Mesothelial cell of epicardium (in vitro differentiated cells): ENCODE results near the gene DNAJC25. TPM values are rescaled to one million over a fixed set of nuclear protein-coding genes. Genes with fewer than 3 reads are reported as not detected.

Source experiments
- DNase-seq, 2 experiments: peaks; one replicate each; pipeline ENCODE4 v3.0.0; 2021; ENCODE audit warnings: low spot score in 2 of 2; ENCODE audit not compliant: unreplicated experiment in 2 of 2
- H3K27ac Mint-ChIP-seq: 2 replicates; pipeline ENCODE4 v1.8.0; 2021; ENCODE audit warnings: mixed read lengths
- H3K27me3 Mint-ChIP-seq: 2 replicates; pipeline ENCODE4 v1.8.0; 2021; ENCODE audit warnings: low read depth, mixed read lengths
- H3K36me3 Mint-ChIP-seq: 2 replicates; pipeline ENCODE4 v1.8.0; 2021; ENCODE audit warnings: mixed read lengths
- H3K4me1 Mint-ChIP-seq: 2 replicates; pipeline ENCODE4 v1.8.0; 2021; ENCODE audit warnings: mixed read lengths
- H3K4me3 Mint-ChIP-seq: 2 replicates; pipeline ENCODE4 v1.8.0; 2021; ENCODE audit warnings: mild to moderate bottlenecking, moderate library complexity, mixed read lengths
- H3K9me3 Mint-ChIP-seq: 2 replicates; pipeline ENCODE4 v1.8.0; 2021; ENCODE audit warnings: mixed read lengths
- total RNA-seq: library from RNA; stranded (reverse); gene quantifications from 3 replicates; pipeline ENCODE4 v1.2.1, GENCODE V29; 2021
- TF ChIP-seq, protein P1 (sequence below): fragments of 200-600 bp; sonication (generic); IDR thresholded peaks from one replicate; pipeline ENCODE4 v1.5.0; 2021; ENCODE audit warnings: antibody characterized with exemption; ENCODE audit not compliant: unreplicated experiment

Gene DNAJC25
- total RNA-seq, 1 donor from 2014 or later: 9.9 TPM

GRCh38 chr9:111634860-111635259 lies 3.7 kb downstream of the DNAJC25 start:
- H3K4me1 Mint-ChIP-seq: peaks cover 49% of the 10 kb centered on the region
- H3K9me3 Mint-ChIP-seq: no peaks in the 10 kb centered on the region
- no peak overlapping the region for H3K4me3 Mint-ChIP-seq
- no peaks in the 10 kb centered on the region for H3K27me3 Mint-ChIP-seq
- TF ChIP-seq, protein P1, sequence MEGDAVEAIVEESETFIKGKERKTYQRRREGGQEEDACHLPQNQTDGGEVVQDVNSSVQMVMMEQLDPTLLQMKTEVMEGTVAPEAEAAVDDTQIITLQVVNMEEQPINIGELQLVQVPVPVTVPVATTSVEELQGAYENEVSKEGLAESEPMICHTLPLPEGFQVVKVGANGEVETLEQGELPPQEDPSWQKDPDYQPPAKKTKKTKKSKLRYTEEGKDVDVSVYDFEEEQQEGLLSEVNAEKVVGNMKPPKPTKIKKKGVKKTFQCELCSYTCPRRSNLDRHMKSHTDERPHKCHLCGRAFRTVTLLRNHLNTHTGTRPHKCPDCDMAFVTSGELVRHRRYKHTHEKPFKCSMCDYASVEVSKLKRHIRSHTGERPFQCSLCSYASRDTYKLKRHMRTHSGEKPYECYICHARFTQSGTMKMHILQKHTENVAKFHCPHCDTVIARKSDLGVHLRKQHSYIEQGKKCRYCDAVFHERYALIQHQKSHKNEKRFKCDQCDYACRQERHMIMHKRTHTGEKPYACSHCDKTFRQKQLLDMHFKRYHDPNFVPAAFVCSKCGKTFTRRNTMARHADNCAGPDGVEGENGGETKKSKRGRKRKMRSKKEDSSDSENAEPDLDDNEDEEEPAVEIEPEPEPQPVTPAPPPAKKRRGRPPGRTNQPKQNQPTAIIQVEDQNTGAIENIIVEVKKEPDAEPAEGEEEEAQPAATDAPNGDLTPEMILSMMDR: no peak
- no peaks in the 10 kb centered on the region for H3K36me3 Mint-ChIP-seq
- peak overlapping the region; percentile 44 for H3K27ac Mint-ChIP-seq
- DNase-seq: no peak

DNA sequence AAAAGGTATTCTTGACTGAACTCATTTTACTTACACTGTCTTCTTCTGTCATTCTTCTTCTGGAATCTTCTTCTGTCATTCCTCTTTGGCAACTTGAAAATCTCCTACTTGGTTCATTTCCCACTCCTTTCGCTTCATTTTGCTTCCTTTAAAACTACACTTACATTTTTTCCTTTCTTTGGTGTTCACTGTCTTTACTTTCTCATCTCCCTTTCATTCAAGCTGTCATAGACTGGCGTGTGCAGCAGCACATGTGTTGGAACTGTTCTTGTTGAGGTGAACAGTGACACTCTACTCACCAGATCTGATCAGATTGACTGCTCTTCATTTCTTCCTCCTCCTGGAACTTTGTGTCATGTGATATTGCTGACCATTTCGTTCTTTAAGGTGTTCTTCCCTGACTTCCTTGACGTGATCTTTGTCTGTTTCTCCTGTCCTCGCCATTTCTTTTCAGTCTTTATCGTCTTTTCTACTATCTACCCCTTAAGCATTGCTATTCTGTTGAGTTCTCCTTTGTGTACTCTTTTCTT lies 6.4 kb downstream of the DNAJC25 start:
- H3K36me3 Mint-ChIP-seq: no peaks in the 10 kb centered on the region
- no peaks in the 10 kb centered on the region for H3K9me3 Mint-ChIP-seq
- H3K27ac Mint-ChIP-seq: no peak overlapping the region
- no peak for DNase-seq
- H3K4me3 Mint-ChIP-seq: no peak overlapping the region
- peaks cover 37% of the 10 kb centered on the region for H3K4me1 Mint-ChIP-seq
- H3K27me3 Mint-ChIP-seq: no peaks in the 10 kb centered on the region
- TF ChIP-seq, protein P1: no peak

- no peaks in the 10 kb centered on the region for H3K4me1 Mint-ChIP-seq
- no peaks in the 10 kb centered on the region for H3K9me3 Mint-ChIP-seq
- TF ChIP-seq, protein P1: no peak
- peaks cover 26% of the 10 kb centered on the region for H3K36me3 Mint-ChIP-seq
- DNase-seq: no peak
- no peak overlapping the region for H3K27ac Mint-ChIP-seq
- no peaks in the 10 kb centered on the region for H3K27me3 Mint-ChIP-seq
- H3K4me3 Mint-ChIP-seq: no peak overlapping the region
These were observed 13.2 kb downstream of the DNAJC25 start for GRCh38 chr9:111644195-111644772.

DNA sequence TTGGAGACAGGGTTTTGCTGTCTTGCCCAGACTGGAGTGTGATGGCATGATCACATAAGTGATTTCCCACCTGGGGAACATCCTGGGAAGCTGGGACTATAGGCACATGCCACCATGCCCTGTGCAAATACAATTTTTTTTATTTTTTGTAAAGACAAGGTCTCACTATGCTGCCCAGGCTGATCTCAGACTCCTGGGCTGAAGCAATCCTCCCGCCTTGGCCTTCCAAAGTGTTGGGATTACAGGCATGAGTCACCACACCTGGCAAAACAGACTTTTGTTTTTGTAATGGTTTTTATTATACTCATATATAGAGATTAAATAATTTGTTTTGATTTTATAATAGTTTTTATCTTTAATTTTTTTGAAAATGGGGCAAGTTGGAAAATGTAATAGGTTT lies 14.7 kb downstream of the DNAJC25 start:
- peaks cover 33% of the 10 kb centered on the region for H3K36me3 Mint-ChIP-seq
- H3K27ac Mint-ChIP-seq: no peak overlapping the region
- no peak for DNase-seq
- TF ChIP-seq, protein P1: no peak
- H3K4me1 Mint-ChIP-seq: no peaks in the 10 kb centered on the region
- H3K9me3 Mint-ChIP-seq: no peaks in the 10 kb centered on the region
- no peak overlapping the region for H3K4me3 Mint-ChIP-seq
- no peaks in the 10 kb centered on the region for H3K27me3 Mint-ChIP-seq

- DNase-seq: no peak
- Mint-ChIP-seq H3K4me3 (no peak overlapping the region), H3K27me3 (no peaks in the 10 kb centered on the region), H3K27ac (peak overlapping the region; percentile 27), H3K9me3 (no peaks in the 10 kb centered on the region), H3K4me1 (no peaks in the 10 kb centered on the region), H3K36me3 (peaks cover 34% of the 10 kb centered on the region)
- TF ChIP-seq, protein P1: no peak
These were observed 15.3 kb downstream of the DNAJC25 start for GRCh38 chr9:111646417-111646816.
